Cardiac septum (tissue), 1 donor: ENCODE measurements around the gene ANKRD49. TPM values are rescaled to one million over a fixed set of nuclear protein-coding genes. Genes with fewer than 3 reads are reported as not detected.
"Not testable (repeated sequence)": the region's sequence is repeated elsewhere in the genome, so short reads cannot be mapped to it uniquely, and the experiment has no call there.

Experiments
- DNase-seq: peaks from one replicate; pipeline ENCODE4 v3.0.0-alpha.2; 2020; ENCODE audit warnings: low spot score
- intact Hi-C: fragments of 100-400 bp; cut with DNase I; formaldehyde crosslinking; loops from one replicate; pipeline ENCODE4 v1.14.0; 2022
- total RNA-seq: library from RNA; stranded (reverse); fragmentation: NEBNext Ultra II Directional; extraction: Animal tissue kit (Norgen Biotek cat#: 25700); gene quantifications from one replicate; pipeline ENCODE4 v1.2.1, GENCODE V29; 2021
- donor health status: DM: no; HTN: no; CAD: no.

Gene ANKRD49
- total RNA-seq, 1 donor from 2014 or later, result 6.4 TPM

DNA sequence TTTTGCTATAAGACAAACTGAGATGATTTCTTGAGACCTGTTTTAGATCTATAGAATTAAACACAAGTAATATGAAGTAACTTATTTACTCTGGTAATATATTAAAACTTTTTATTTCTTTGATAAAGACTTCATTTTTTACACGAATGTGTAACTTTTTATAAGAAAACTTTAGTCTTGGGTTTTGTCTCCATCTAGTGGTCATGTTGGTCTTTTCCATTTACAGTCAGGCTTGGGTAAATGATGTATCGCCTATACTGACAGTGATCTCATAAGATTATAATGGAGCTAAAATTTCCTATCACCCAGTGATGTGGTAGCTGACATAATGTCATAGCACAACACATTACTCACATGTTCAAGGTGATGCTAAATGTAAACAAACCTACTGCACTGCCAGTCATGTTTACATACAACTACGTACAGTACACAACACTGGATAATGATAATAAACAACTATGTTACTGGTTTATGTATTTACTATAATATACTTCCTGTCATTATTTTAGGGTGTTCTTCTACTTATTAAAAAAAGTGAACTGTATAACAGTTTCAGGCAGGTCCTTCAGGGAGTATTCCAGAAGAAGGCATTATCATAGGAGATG lies 11.0 kb downstream of the ANKRD49 start:
- no peak for DNase-seq
- intact Hi-C loops, result loop anchor here (5.0 kb wide), 1 partner anchor 612 kb away; no protein-coding TSS in a partner anchor

- DNase-seq, result not testable (repeated sequence)
- intact Hi-C loops, result loop anchor here (5.0 kb wide), 1 partner anchor 614 kb away; no protein-coding TSS in a partner anchor
Measured at GRCh38 chr11:94506513-94506912, 12.7 kb downstream of the ANKRD49 start.

GRCh38 chr11:94507485-94507884 lies 13.7 kb downstream of the ANKRD49 start:
- intact Hi-C loops, result loop anchor here (5.0 kb wide), 1 partner anchor 615 kb away; no protein-coding TSS in a partner anchor
- no peak for DNase-seq

- intact Hi-C loops, result no loop called here
- peak; percentile 85 for DNase-seq
Measured at GRCh38 chr11:94511932-94512781, 18.4 kb downstream of the ANKRD49 start, which contains the start of gene C11orf97. Gene C11orf97 (plus strand): TSS chr11:94512461. CDS start chr11:94512529, 68 bp downstream.

DNA sequence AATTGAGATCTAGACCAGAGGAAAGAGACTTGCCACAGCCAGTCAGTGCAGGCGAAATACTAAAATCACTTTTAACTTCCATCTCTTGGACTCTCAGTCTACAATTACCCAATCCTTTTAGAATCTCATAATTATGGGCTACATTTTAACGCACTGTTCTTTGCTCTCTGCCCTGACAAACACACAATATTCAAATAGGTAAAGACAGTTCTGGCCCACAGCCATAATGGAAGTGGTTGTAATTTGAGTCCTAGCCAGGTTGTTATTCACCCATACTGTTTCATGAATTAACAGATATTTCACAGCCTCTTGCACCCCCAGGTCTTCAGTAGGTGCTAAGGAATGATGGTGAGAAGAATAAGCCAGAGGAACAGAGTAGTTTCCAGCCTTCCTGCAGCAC lies 19.3 kb downstream of the ANKRD49 start:
- intact Hi-C loops, result no loop called here

GRCh38 chr11:94515398-94515797 lies 21.6 kb downstream of the ANKRD49 start:
- intact Hi-C loops, result no loop called here
- DNase-seq, result no peak

More for the DNA sequence above, 19.3 kb downstream of the ANKRD49 start:
- no peak for DNase-seq

DNA sequence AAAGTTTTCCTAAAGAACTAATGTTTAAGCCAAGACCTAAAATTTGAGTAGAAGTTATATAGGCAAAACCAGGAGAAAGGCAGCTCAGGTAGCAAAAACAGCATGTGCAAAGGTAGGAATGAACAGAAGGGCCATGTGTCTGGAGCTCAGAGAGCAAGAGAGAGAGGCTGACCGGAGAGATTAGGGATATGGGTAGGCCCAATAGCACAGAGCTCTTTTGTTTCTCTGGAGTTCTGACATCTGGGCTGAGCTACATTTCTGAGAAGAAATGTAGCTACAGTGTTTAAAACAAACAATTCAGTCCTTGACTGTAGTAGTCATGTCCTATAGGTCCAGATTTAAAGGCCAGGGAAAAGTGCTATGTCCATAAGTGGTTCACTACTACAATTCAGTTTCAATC lies 22.9 kb downstream of the ANKRD49 start:
- intact Hi-C loops, result no loop called here
- no peak for DNase-seq

DNA sequence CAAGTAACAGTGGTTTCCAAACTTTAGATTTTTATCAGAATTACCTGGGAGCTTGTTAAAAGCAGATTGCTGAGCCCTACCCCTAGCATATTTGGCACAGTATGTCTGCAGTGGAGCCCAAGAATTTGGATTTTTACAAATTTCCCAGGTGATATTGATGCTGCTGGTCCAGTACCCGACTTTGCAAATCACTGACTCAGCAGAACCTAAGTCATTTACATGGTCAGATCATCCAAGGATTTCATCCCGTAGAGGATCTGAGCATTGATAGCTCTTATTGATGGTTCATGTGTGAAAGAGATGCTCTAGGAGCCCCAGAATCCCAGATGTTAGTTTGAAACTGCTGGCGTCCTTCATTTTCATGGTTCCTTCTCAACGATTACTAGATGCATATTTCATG lies 24.5 kb downstream of the ANKRD49 start:
- intact Hi-C loops, result no loop called here
- DNase-seq, result no peak

GRCh38 chr11:94519478-94520084 lies 25.8 kb downstream of the ANKRD49 start:
- DNase-seq, result no peak
- intact Hi-C loops, result loop anchor here (2.0 to 5.0 kb wide), 2 partner anchors 43 to 78 kb away; no protein-coding TSS in a partner anchor

DNA sequence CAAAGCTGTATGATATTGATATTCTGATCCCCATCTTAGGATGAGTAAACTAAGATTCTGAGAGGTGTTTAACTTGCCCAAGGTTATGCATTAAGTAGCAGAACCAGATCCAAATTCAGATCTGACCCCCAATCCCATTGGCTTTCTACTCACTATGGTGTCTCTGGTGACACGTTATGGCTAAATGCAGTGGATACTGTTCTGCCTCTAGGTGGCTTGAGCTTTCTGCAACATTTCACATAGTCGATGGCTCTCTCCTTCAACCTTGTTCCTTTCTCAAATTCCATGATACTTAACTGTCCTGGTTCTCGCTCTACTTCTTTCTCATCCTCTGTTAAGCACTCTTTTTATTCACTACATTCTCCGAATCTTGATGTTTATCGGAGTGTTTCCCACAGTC lies 27.9 kb downstream of the ANKRD49 start:
- DNase-seq, result no peak
- intact Hi-C loops, result loop anchor here (2.0 to 5.0 kb wide), 2 partner anchors 41 to 76 kb away; no protein-coding TSS in a partner anchor

- intact Hi-C loops, result loop anchor here (5.0 kb wide), 1 partner anchor 73 kb away; no protein-coding TSS in a partner anchor
- no peak for DNase-seq
Measured at GRCh38 chr11:94524341-94524740, 30.6 kb downstream of the ANKRD49 start.

DNA sequence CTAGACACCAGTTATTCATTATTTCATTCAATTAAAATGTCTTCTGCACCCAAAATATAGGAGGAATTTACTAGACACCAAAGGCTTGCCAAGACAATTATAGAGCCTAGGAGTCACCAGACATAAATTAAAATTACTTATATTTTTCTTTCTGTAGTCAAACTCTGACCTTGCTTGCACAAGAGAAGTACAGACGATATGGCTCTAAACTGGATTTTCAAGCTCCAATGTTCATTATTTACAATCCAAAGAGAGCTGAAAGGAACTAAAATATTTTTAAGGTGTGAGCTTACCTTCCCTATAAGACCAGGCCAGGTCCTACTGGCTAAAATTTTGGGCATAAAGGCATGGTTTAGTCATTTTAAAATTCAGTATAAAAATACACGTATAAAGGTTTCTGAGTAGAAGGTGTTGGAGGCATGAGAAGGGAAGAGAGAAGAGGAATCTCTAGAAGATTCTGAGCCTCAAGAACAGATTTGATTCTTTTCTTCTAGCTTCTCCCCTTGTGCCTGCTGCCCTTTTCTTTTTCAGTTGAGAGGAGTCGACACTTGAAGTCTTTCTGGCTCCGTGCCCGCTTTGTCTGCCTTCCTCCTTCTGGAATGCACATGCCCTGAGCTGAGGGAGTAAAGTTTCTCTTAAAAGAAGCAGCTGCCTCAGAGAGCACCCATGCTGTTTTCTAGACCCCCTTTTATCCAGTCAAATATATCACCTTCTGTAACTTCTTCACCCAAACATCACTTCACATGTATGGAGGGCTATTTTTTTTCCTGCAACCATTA lies 32.0 kb downstream of the ANKRD49 start:
- intact Hi-C loops, result no loop called here
- no peak for DNase-seq

DNA sequence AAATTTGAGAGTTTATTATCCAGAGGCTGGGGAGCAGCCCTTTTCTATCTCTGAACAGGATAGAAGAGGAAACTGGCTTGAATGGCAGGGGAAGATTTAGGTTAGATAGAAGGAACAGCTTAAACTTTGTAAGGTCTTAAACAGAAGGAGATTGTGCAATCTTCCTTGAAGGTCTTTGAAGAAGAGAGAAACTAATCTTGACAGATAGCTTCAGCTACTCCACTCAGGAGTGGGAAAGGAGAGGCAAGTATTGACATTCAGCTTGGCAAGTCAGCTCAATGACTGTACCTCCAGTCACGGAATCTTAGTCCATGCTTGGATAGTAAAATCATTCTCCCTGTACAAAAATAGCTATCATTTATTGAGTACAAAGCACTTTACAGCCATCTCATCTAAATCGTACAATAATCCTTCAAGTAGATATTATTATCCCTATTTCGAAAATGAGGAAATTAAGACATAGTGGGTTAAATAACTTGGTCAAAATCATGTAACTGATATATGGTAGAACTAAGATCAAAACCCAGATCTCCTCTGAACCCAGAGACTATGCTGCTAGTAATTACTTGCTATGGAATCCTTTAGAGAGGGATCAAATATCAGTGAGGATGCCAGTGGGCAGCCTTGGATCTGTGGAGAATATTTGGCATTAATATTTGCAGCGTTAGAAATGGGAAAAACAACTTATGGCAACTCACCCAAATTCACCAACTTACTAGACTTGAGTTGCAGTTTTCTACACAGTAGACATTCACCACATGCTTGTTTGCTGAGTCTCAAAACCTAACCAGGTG lies 33.1 kb downstream of the ANKRD49 start:
- DNase-seq, result no peak
- intact Hi-C loops, result no loop called here

- intact Hi-C loops, result no loop called here
Measured at GRCh38 chr11:94528551-94528950, 34.8 kb downstream of the ANKRD49 start.

DNA sequence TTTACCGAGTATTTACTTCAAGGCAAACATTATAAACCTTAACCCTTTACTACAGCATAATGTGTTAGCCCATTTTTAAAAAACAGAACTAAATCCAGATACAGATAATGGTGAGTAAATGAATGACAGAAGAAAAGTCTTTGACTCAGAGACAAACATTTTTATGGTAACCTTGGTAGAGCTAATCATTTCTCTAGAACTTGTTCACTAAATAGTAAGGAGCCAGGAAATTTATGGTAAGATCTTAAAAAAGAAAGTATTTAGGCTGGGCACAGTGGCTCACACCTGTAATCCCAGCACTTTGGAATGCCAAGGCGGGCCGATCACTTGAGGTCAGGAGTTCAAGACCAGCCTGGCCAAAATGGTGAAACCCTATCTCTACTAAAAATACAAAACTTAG lies 38.4 kb downstream of the ANKRD49 start:
- intact Hi-C loops, result no loop called here
- no peak for DNase-seq

More at GRCh38 chr11:94528551-94528950, 34.8 kb downstream of the ANKRD49 start:
- DNase-seq, result no peak

DNA sequence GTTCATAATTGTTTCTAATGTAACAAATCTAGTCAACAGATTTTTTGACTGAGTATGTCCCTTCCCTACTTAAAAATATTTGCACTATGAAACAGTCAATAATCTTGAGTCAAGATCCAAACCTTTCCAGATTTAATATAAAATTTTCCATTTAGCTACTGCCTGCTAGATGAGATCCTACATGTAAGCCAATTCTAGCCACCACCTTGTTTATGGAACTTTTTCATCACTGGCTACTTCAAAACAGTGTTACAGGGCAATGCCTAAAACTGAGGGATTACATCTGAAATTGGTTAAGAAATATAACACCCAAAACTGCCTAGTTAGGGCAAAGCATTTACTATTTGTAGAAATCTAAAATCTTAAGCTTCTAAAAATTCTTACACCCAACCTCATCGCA lies 39.4 kb downstream of the ANKRD49 start:
- intact Hi-C loops, result no loop called here
- DNase-seq, result no peak

DNA sequence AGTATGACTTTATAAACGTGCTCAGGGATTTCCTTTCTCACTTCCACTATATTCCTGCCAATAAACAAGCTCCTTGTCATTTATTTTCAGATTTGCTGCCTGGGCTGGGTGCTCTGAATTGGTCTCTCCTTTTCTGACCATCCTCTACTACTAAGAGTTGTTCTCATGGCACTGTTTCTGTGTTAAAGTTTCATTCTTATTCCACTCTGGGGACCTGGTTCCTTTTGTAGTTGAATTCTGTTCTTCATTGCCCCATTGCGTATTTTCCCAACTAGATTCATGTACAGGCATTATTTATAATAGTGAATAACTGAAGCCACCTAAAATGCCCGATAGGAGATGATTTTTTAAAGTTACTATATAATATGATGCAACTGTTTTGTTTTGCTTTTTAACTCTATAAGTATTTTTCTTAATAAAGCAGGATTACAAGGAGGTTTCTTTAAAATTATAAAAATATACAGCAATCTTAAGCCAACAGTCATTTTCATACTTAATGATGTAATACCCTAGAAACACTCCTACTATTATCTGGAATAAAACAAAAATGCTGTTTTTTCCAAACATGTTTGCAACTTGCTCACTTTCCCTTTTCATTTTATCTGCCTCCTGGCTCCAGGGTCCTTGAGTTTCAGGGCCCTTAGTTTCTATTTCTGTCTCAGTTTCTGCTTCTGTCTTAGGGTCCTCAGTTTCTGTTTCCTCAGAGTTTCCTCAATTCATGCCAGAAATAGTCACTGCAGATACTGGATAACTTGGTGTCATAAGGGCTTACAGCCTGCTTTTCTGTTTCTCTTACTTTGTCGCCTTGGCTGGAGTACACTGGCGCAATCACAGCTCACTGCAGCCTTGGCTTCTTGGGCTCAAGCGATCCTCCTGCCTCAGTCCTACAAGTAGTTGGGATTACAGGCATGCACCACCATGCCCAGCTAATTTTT lies 40.2 kb downstream of the ANKRD49 start:
- no peak for DNase-seq
- intact Hi-C loops, result no loop called here

DNA sequence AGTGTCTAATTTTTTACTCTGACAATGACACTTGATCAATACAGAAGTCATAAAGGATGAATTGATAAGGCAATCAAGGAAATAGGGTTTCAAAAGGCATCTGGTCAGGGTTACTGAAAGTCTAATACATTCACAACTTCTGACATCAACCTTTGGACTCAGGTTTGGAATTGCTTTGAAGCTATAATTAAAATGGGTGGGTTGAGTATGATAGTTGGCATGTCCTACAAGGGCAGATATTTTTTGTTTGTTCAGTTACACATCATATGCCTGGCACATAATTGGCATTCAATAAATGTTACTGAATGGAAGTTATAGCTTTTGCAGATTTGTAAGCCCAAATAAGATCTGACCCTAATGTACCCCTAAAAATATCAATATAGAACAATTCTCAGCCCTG lies 42.6 kb downstream of the ANKRD49 start:
- intact Hi-C loops, result no loop called here
- no peak for DNase-seq
